Left lung (tissue), 10 donors: ENCODE results near the gene CRACR2A. TPM values are rescaled to one million over a fixed set of nuclear protein-coding genes. Genes with fewer than 3 reads are reported as not detected.
A peak's percentile ranks its signal among the peaks of the same experiment; 100 is the strongest.

Source experiments
- ATAC-seq: fragments of 200-7000 bp; cut with Tn5 transposase; one replicate; pipeline ENCODE4 v1.9.1; 2020; ENCODE audit warnings: moderate library complexity
- DNase-seq, 4 donors: peaks; one replicate each; pipeline ENCODE4 v3.0.0-alpha.2; 2013 to 2020
- H3K27ac ChIP-seq, 2 donors: fragments of 200-600 bp; sonication (generic) in 1 of 2; one replicate each; pipeline versions ENCODE4 v1.5.0 to v1.8.0; 2020 to 2021
- H3K27me3 ChIP-seq, 2 donors: fragments of 200-600 bp; sonication (generic) in 1 of 2; one replicate each; pipeline versions ENCODE4 v1.5.0 to v1.8.0; 2020 to 2021
- H3K36me3 ChIP-seq, 2 donors: fragments of 200-600 bp; sonication (generic) in 1 of 2; one replicate each; pipeline versions ENCODE4 v1.5.0 to v1.8.0; 2020 to 2021
- H3K4me1 ChIP-seq, 2 donors: fragments of 200-600 bp; one replicate each; pipeline ENCODE4 v1.8.0; 2021
- H3K4me3 ChIP-seq, 2 donors: fragments of 200-600 bp; sonication (generic) in 1 of 2; one replicate each; pipeline versions ENCODE4 v1.5.0 to v1.8.0; 2020 to 2021; ENCODE audit warnings: mild to moderate bottlenecking in 1 of 2
- H3K9me3 ChIP-seq, 2 donors: fragments of 200-600 bp; sonication (generic) in 1 of 2; one replicate each; pipeline versions ENCODE4 v1.5.0 to v1.8.0; 2020 to 2021
- intact Hi-C, 2 donors: fragments of 100-400 bp; cut with DNase I; formaldehyde crosslinking; loops; one replicate each; pipeline versions ENCODE4 v1.11.2 to v1.14.2; 2022
- polyA plus RNA-seq, 6 donors: library from polyadenylated mRNA; unstranded; fragments of 120-200 nt; gene quantifications; one replicate each; pipeline ENCODE4 v1.2.1, GENCODE V29; 2013; ENCODE audit not compliant: insufficient read length in 6 of 6
- total RNA-seq, 2 donors: library from RNA; stranded (reverse); fragmentation: NEBNext Ultra II Directional; extraction: Animal tissue kit (Norgen Biotek cat#: 25700); gene quantifications; one replicate each; pipeline ENCODE4 v1.2.1, GENCODE V29; 2021
- TF ChIP-seq, protein P1 (sequence below), 2 donors: fragments of 200-600 bp; sonication (generic) in 1 of 2; IDR thresholded peaks; one replicate each; pipeline versions ENCODE4 v1.5.0 to v1.8.0; 2021; ENCODE audit warnings: antibody characterized with exemption in 2 of 2
- donor health status: DM: no; HTN: yes; CAD: no.
- donor health status: DM: no; HTN: no; CAD: no.

Gene CRACR2A
- total and polyA plus RNA-seq, 8 donors, result 3.2 to 6.5 (median 3.8) TPM

DNA sequence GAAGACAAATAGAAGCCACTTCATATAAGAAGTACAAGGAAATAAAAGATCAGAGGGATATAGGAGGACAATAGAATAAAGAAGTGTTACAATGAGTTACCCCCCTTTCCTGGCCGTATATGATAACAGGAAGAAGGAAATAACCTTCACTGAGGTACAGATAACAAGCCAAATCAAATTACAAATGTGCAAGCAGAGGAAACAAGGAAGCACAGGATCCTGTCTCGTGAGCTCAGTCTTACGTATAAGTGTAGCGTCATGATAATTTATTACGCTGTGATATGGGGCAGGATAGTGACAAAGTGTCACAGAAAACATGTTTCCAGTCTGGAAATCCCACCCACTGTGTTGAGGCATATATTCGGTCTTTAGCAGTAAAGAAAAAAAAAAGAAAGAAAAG is 26.5 kb downstream of the CRACR2A start:
- Histone ChIP-seq H3K27ac (no peak overlapping the region), H3K36me3 (no peaks in the 10 kb centered on the region), H3K4me1 (peaks cover 0 to 29% of the 10 kb centered on the region in 2 donors), H3K9me3 (no peaks in the 10 kb centered on the region), H3K27me3 (no peaks in the 10 kb centered on the region), H3K4me3 (no peak overlapping the region)
- ATAC-seq, result no peak
- TF ChIP-seq, protein P1, sequence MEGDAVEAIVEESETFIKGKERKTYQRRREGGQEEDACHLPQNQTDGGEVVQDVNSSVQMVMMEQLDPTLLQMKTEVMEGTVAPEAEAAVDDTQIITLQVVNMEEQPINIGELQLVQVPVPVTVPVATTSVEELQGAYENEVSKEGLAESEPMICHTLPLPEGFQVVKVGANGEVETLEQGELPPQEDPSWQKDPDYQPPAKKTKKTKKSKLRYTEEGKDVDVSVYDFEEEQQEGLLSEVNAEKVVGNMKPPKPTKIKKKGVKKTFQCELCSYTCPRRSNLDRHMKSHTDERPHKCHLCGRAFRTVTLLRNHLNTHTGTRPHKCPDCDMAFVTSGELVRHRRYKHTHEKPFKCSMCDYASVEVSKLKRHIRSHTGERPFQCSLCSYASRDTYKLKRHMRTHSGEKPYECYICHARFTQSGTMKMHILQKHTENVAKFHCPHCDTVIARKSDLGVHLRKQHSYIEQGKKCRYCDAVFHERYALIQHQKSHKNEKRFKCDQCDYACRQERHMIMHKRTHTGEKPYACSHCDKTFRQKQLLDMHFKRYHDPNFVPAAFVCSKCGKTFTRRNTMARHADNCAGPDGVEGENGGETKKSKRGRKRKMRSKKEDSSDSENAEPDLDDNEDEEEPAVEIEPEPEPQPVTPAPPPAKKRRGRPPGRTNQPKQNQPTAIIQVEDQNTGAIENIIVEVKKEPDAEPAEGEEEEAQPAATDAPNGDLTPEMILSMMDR (IDR thresholded peaks at IDR 0.05), result no peak
- DNase-seq, result peak in 1 of 4 donors; percentile 25
- intact Hi-C loops, result no loop called here

GRCh38 chr12:3725388-3726115 is 27.4 kb downstream of the CRACR2A start:
- Histone ChIP-seq H3K27me3 (no peaks in the 10 kb centered on the region), H3K9me3 (no peaks in the 10 kb centered on the region), H3K27ac (no peak overlapping the region), H3K4me1 (peaks cover 0 to 29% of the 10 kb centered on the region in 2 donors), H3K36me3 (no peaks in the 10 kb centered on the region), H3K4me3 (no peak overlapping the region)
- DNase-seq (no peak), ATAC-seq (no peak)
- intact Hi-C loops, result no loop called here
- TF ChIP-seq, protein P1 (IDR thresholded peaks at IDR 0.05), result no peak

- Histone ChIP-seq H3K27me3 (no peaks in the 10 kb centered on the region), H3K36me3 (no peaks in the 10 kb centered on the region), H3K4me1 (peaks cover 0 to 26% of the 10 kb centered on the region in 2 donors), H3K4me3 (no peak overlapping the region), H3K27ac (no peak overlapping the region), H3K9me3 (no peaks in the 10 kb centered on the region)
- intact Hi-C loops, result no loop called here
- no peak for DNase-seq
- TF ChIP-seq, protein P1 (IDR thresholded peaks at IDR 0.05), result no peak
- ATAC-seq, result no peak
Observed at GRCh38 chr12:3723916-3724805, 28.7 kb downstream of the CRACR2A start.

DNA sequence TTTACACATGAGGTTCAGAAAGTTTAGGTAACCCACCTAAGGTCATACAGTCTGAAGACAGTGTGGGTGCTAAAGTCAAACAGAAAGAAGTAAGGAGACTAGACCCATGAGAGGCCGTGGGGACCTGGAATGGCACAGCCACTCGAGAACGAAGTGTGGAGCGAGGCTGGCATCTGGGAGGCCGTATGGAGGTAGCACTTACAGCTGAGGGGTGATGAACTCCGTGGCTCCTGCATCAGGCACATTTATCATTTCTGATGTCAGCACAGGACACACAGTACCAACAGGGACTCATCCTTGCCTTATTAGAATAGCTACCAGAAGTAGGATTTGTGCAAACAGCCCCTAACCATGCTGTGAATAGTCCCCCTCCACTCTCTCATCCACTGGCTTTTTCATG is 30.5 kb downstream of the CRACR2A start:
- no peaks in the 10 kb centered on the region for H3K27me3 ChIP-seq
- intact Hi-C loops, result no loop called here
- TF ChIP-seq, protein P1 (IDR thresholded peaks at IDR 0.05), result no peak
- no peaks in the 10 kb centered on the region for H3K9me3 ChIP-seq
- no peak overlapping the region for H3K27ac ChIP-seq
- H3K4me3 ChIP-seq, result no peak overlapping the region
- DNase-seq (no peak), ATAC-seq (no peak)
- H3K4me1 ChIP-seq, result peaks cover 0 to 23% of the 10 kb centered on the region in 2 donors
- H3K36me3 ChIP-seq, result no peaks in the 10 kb centered on the region

- no peak for ATAC-seq
- H3K36me3 ChIP-seq, result no peaks in the 10 kb centered on the region
- H3K4me3 ChIP-seq, result no peak overlapping the region
- DNase-seq, result no peak
- peaks cover 0 to 16% of the 10 kb centered on the region in 2 donors for H3K4me1 ChIP-seq
- H3K9me3 ChIP-seq, result no peaks in the 10 kb centered on the region
- TF ChIP-seq, protein P1 (IDR thresholded peaks at IDR 0.05), result no peak
- no peak overlapping the region for H3K27ac ChIP-seq
- intact Hi-C loops, result no loop called here
- no peaks in the 10 kb centered on the region for H3K27me3 ChIP-seq
Observed at GRCh38 chr12:3720772-3721171, 32.1 kb downstream of the CRACR2A start.
